Measurements from ENCODE around the gene WNT4. TPM values are rescaled to one million over a fixed set of nuclear protein-coding genes. Genes with fewer than 3 reads are reported as not detected.

Gene WNT4
- total and polyA plus RNA-seq, 2 donors (not counting 1 experiment from before 2014, with no cell fraction given): not detected

GRCh38 chr1:22169816-22170215 is 26.9 kb upstream of the WNT4 start:
- Histone ChIP-seq H3K27me3 (replicated peaks in 1 of 4; ENCODE audit: control extremely low read depth in 1 of 4, control insufficient read depth in 3 of 4, insufficient read depth in 4 of 4, low read length in 3 of 4) (no peaks in the 10 kb centered on the region), H2AFZ (ENCODE audit: insufficient read depth, low read depth, low read length, poor library complexity, severe bottlenecking) (no peak overlapping the region), H3K9ac (ENCODE audit: low read length) (no peak overlapping the region), H3K27ac (ENCODE audit: low read length in 2 of 2) (no peak overlapping the region), H3K4me1 (ENCODE audit: control insufficient read depth in 2 of 2, insufficient read depth in 2 of 2, low read length in 2 of 2) (no peaks in the 10 kb centered on the region), H3K79me2 (ENCODE audit: control insufficient read depth, insufficient read depth, low read length) (no peaks in the 10 kb centered on the region), H3K9me3 (ENCODE audit: control extremely low read depth in 1 of 3, control insufficient read depth in 2 of 3, insufficient read depth in 1 of 3, low read length in 2 of 3) (no peaks in the 10 kb centered on the region), H3K36me3 (replicated peaks in 1 of 2; ENCODE audit: control extremely low read depth in 1 of 2, control insufficient read depth in 1 of 2, extremely low read depth in 1 of 2, insufficient read depth in 2 of 2, low read length in 1 of 2) (no peaks in the 10 kb centered on the region), H3K4me3 (ENCODE audit: control extremely low read depth in 1 of 5, extremely low read depth in 1 of 5, insufficient read depth in 1 of 5, low read depth in 2 of 5, low read length in 4 of 5) (no peak overlapping the region), H3K4me2 (replicated peaks; ENCODE audit: low read depth, low read length, poor library complexity, severe bottlenecking) (no peak overlapping the region), H4K20me1 (ENCODE audit: control insufficient read depth, insufficient read depth, low read length, poor library complexity, severe bottlenecking) (no peaks in the 10 kb centered on the region)
- intact Hi-C loops (cut with micrococcal nuclease): no loop called here
- ChIA-PET CTCF (no interaction called here), POLR2A (no interaction called here)
- 95% methylated on average over 3 of the region's 4 CpGs for WGBS (ENCODE audit: insufficient coverage)
- ATAC-seq (ENCODE audit: low read depth): no peak
- H3K4me3 Mint-ChIP-seq: no peak overlapping the region
- no peak for DNase-seq
- no peaks in the 10 kb centered on the region for H3K27me3 Mint-ChIP-seq
- no peaks in the 10 kb centered on the region for H3K9me3 Mint-ChIP-seq (ENCODE audit: insufficient read depth)
- H3K4me1 Mint-ChIP-seq: peaks cover 7% of the 10 kb centered on the region
- TF ChIP-seq CTCF (IDR thresholded peaks at IDR 0.05) (no peak), EZH2 (IDR thresholded peaks at IDR 0.05; ENCODE audit: borderline replicate concordance, insufficient read depth, low read depth, low read length, poor library complexity, severe bottlenecking) (no peak)
- H3K27ac Mint-ChIP-seq: no peak overlapping the region

- TF ChIP-seq CTCF (IDR thresholded peaks at IDR 0.05) (no peak), EZH2 (IDR thresholded peaks at IDR 0.05; ENCODE audit: borderline replicate concordance, insufficient read depth, low read depth, low read length, poor library complexity, severe bottlenecking) (no peak)
- H3K4me1 ChIP-seq (ENCODE audit: control insufficient read depth in 2 of 2, insufficient read depth in 2 of 2, low read length in 2 of 2): no peaks in the 10 kb centered on the region
- H2AFZ ChIP-seq (ENCODE audit: insufficient read depth, low read depth, low read length, poor library complexity, severe bottlenecking): no peak overlapping the region
- 6% methylated on average over 2 of the region's 4 CpGs for WGBS (ENCODE audit: insufficient coverage)
- H3K27me3 Mint-ChIP-seq: no peaks in the 10 kb centered on the region
- no peaks in the 10 kb centered on the region for H3K36me3 ChIP-seq (replicated peaks in 1 of 2; ENCODE audit: control extremely low read depth in 1 of 2, control insufficient read depth in 1 of 2, extremely low read depth in 1 of 2, insufficient read depth in 2 of 2, low read length in 1 of 2)
- no peak overlapping the region for H3K27ac ChIP-seq (ENCODE audit: low read length in 2 of 2)
- intact Hi-C loops (cut with micrococcal nuclease): no loop called here
- DNase-seq: no peak
- no peaks in the 10 kb centered on the region for H3K27me3 ChIP-seq (replicated peaks in 1 of 4; ENCODE audit: control extremely low read depth in 1 of 4, control insufficient read depth in 3 of 4, insufficient read depth in 4 of 4, low read length in 3 of 4)
- H3K9ac ChIP-seq (ENCODE audit: low read length): no peak overlapping the region
- CTCF ChIA-PET: no interaction called here
- H3K9me3 ChIP-seq (ENCODE audit: control extremely low read depth in 1 of 3, control insufficient read depth in 2 of 3, insufficient read depth in 1 of 3, low read length in 2 of 3): no peaks in the 10 kb centered on the region
- no peak for ATAC-seq (ENCODE audit: low read depth)
- no peak overlapping the region for H3K4me3 ChIP-seq (ENCODE audit: control extremely low read depth in 1 of 5, extremely low read depth in 1 of 5, insufficient read depth in 1 of 5, low read depth in 2 of 5, low read length in 4 of 5)
- no peak overlapping the region for H3K4me3 Mint-ChIP-seq
- no peaks in the 10 kb centered on the region for H3K9me3 Mint-ChIP-seq (ENCODE audit: insufficient read depth)
- POLR2A ChIA-PET: no interaction called here
- peaks cover 7% of the 10 kb centered on the region for H3K4me1 Mint-ChIP-seq
- no peaks in the 10 kb centered on the region for H3K79me2 ChIP-seq (ENCODE audit: control insufficient read depth, insufficient read depth, low read length)
- H4K20me1 ChIP-seq (ENCODE audit: control insufficient read depth, insufficient read depth, low read length, poor library complexity, severe bottlenecking): no peaks in the 10 kb centered on the region
- H3K27ac Mint-ChIP-seq: no peak overlapping the region
- no peak overlapping the region for H3K4me2 ChIP-seq (replicated peaks; ENCODE audit: low read depth, low read length, poor library complexity, severe bottlenecking)
Observed at GRCh38 chr1:22168412-22168973, 25.6 kb upstream of the WNT4 start.
